GM19397 (cell line): Measurements from ENCODE around the gene MYO7A.

ENCODE experiments used
- ATAC-seq: cut with Tn5 transposase; IDR thresholded peaks from one replicate; pipeline ENCODE4 v1.9.1; 2021; ENCODE audit warnings: mild to moderate bottlenecking, moderate library complexity; ENCODE audit not compliant: unreplicated experiment

MYO7A gene

GRCh38 chr11:77144857-77145428 lies 16.9 kb downstream of the MYO7A start:
- ATAC-seq, result no peak

GRCh38 chr11:77146261-77147035 lies 18.4 kb downstream of the MYO7A start:
- no peak for ATAC-seq

DNA sequence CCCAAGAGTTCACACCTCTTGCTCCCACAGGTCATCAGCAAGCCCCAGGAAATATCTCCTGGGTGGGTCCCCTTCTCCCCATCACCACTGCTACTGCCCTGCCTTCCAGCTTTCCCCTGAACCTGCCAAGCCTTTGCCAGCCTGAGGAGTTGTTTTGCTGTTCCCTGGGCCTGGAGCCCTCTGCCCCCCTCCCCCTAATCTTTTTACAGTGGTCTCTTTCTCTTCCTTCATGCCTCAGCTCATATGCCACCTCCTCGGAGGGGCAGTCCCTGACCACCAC lies 18.9 kb downstream of the MYO7A start:
- no peak for ATAC-seq

- ATAC-seq, result no peak
Measured at GRCh38 chr11:77147668-77148321, 19.7 kb downstream of the MYO7A start.

- ATAC-seq, result no peak
Measured at GRCh38 chr11:77148963-77149715, 21.1 kb downstream of the MYO7A start.

- ATAC-seq, result no peak
Measured at GRCh38 chr11:77149716-77150392, 21.8 kb downstream of the MYO7A start.

GRCh38 chr11:77150836-77151235 lies 22.8 kb downstream of the MYO7A start:
- ATAC-seq, result no peak

DNA sequence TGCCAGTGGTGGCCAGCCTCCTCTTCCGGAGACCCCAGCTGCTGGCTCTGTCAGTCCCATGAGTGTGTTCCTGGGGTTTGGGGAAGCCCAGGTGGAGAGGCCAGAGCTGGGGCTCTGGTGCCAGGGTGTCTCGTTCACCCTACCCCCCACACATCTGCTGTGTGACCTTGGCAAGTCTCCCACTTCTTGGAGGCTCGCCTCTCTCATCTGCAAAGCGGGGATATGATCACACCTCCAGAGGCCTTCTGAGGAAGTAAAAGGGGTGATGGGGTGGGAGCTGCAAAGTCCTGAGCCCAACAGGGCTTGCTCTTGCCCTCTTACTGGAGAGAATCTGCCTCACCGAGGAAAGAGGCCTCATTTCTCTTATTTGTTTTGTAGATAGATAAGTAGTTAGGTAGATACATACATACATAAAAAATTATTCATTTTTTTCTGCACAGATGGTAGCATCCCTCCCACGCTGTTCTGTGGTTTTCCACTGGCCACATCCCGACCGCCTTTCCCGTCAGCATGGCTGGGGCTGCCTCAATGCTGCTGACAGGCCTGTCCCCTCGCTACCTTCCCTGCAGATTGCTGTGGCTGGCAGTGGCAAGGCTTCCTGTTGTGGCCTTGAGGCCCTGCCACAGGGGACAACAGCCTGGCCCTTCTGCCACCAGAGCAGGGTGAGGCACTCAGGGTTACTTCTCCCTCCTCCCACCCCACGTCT lies 23.9 kb downstream of the MYO7A start:
- ATAC-seq, result no peak

- no peak for ATAC-seq
Measured at GRCh38 chr11:77152846-77153245, 24.8 kb downstream of the MYO7A start.

- no peak for ATAC-seq
Measured at GRCh38 chr11:77153276-77154185, 25.5 kb downstream of the MYO7A start.

- no peak for ATAC-seq
Measured at GRCh38 chr11:77154381-77155081, 26.5 kb downstream of the MYO7A start.

GRCh38 chr11:77155082-77155475 lies 27.0 kb downstream of the MYO7A start:
- no peak for ATAC-seq

DNA sequence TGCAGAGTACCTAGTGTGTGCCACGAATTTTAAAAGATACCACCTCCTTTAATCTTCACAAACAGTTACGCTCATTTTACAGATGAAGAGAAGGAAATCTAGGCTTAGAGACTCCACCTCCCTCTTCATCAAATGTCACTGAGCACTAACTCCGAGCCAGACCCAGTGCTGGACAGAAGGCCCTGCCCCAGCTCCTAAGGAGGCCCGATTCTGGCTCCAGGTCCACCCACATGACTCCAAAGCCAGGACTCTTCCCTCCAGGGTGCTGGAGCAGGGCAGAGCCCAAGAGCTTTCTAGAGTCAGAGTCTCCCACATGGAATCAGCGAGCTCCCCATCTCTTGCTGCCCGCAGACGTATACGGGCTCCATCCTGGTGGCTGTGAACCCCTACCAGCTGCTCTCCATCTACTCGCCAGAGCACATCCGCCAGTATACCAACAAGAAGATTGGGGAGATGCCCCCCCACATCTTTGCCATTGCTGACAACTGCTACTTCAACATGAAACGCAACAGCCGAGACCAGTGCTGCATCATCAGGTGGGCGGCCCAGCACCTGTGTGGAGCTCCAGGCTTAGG lies 27.6 kb downstream of the MYO7A start:
- ATAC-seq, result no peak

DNA sequence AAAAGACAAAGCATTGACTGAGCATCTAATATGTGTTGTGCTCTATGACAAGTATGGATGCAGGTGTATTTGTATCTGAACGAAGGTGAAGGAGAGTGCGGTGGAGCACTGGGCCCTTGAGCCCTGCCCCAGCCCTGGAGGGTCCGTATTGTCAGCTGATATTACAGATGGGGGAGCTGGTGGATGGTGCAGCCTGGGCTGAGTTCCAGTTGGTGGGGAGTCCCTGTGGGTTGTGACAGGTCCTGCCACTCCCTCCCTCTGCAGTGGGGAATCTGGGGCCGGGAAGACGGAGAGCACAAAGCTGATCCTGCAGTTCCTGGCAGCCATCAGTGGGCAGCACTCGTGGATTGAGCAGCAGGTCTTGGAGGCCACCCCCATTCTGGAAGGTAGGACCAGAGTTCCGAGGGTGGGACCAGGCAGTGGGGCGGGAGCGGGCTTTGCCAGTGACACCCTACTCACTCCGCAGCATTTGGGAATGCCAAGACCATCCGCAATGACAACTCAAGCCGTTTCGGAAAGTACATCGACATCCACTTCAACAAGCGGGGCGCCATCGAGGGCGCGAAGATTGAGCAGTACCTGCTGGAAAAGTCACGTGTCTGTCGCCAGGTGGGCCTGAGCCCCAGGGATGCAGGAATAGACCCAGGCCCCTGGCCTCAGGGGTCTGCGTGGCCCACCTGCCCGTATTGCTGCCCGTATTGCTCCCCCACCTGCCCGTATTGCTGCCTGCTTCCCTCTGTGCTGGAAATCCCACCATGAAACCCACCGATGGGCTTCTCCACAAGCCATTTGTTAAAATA lies 28.6 kb downstream of the MYO7A start:
- no peak for ATAC-seq

- ATAC-seq, result no peak
Measured at GRCh38 chr11:77158041-77158695, 30.1 kb downstream of the MYO7A start.

DNA sequence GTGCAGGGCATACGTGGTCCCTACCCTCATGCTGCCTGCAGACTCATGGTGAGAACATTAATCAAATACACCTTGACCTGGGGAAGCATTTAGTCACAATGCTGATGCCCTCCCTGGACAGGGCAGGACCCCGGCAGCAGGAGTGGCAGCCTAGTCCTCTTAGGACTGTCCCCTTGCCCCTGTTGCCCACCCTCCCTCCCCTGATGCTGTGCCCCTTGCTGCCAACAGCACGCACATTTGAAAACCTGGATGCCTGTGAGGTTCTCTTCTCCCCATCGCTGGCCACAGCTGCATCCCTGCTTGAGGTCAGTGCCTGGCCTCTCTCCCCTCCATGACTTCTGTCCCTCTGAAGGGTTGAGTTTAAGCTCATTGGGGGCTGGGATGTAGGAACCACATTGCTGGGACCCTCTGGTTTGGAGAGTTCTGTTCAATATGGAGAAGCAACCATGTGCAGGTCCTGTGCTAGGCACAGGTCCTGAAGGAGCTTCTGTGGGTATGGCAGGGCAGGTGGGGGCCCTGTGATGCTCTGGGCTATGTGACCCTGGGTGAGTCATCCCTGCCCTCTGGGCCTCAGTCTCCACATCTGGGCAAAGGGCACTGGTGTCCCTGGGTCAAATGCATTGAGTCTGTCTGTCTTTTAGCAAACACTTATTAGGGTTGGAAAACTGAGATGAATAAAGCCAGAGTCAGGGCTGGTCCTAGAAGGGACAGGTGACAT lies 31.3 kb downstream of the MYO7A start:
- ATAC-seq, result no peak
